ENCODE data around the gene TRERF1.

- TF ChIP-seq CTCF (conservative IDR thresholded peaks at IDR 0.05; ENCODE audit: low read depth in 2 of 2) = no peak
- no peak for TF ChIP-seq REST (IDR thresholded peaks at IDR 0.05; ENCODE audit: unreplicated experiment)
- no peak for TF ChIP-seq EZH2phosphoT487 (IDR thresholded peaks at IDR 0.05; ENCODE audit: unreplicated experiment)
- no peak for TF ChIP-seq POLR2AphosphoS5 (IDR thresholded peaks at IDR 0.05; ENCODE audit: low read depth)
- no peak for TF ChIP-seq CREB1 (CRISPR knock-in tag; IDR thresholded peaks at IDR 0.05; ENCODE audit: low read depth)
- TF ChIP-seq EZH2 (IDR thresholded peaks at IDR 0.05; ENCODE audit: low read depth, unreplicated experiment) = no peak
- TF ChIP-seq ZNF114 (CRISPR knock-in tag; IDR thresholded peaks at IDR 0.05) = no peak
Observed at GRCh38 chr6:42374018-42374669, 77.6 kb downstream of the TRERF1 start.

All from GM23338 (cell line).